Subcutaneous adipose tissue (tissue), 4 donors: Measurements from ENCODE around the gene MRPL9. TPM values are rescaled to one million over a fixed set of nuclear protein-coding genes. Genes with fewer than 3 reads are reported as not detected.

Experiments used
- total RNA-seq, 4 donors: library from RNA; depleted of rRNA; stranded (reverse); fragments of >200 nt; gene quantifications; one replicate each; pipeline ENCODE4 v1.1.0, GENCODE V29; 2016
- TF ChIP-seq, protein P1 (sequence below): fragments of 450-650 bp; IDR thresholded peaks from one replicate; pipeline ENCODE4 v1.5.1; 2016; ENCODE audit warnings: low read depth, mild to moderate bottlenecking, control low read depth, antibody characterized with exemption, moderate library complexity

MRPL9 gene
- total RNA-seq, 4 donors from 2014 or later = 52.7 to 75.7 (median 57.8) TPM

- TF ChIP-seq, protein P1, sequence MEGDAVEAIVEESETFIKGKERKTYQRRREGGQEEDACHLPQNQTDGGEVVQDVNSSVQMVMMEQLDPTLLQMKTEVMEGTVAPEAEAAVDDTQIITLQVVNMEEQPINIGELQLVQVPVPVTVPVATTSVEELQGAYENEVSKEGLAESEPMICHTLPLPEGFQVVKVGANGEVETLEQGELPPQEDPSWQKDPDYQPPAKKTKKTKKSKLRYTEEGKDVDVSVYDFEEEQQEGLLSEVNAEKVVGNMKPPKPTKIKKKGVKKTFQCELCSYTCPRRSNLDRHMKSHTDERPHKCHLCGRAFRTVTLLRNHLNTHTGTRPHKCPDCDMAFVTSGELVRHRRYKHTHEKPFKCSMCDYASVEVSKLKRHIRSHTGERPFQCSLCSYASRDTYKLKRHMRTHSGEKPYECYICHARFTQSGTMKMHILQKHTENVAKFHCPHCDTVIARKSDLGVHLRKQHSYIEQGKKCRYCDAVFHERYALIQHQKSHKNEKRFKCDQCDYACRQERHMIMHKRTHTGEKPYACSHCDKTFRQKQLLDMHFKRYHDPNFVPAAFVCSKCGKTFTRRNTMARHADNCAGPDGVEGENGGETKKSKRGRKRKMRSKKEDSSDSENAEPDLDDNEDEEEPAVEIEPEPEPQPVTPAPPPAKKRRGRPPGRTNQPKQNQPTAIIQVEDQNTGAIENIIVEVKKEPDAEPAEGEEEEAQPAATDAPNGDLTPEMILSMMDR = no peak
Measured at GRCh38 chr1:151733126-151733525, 30.2 kb downstream of the MRPL9 start.

DNA sequence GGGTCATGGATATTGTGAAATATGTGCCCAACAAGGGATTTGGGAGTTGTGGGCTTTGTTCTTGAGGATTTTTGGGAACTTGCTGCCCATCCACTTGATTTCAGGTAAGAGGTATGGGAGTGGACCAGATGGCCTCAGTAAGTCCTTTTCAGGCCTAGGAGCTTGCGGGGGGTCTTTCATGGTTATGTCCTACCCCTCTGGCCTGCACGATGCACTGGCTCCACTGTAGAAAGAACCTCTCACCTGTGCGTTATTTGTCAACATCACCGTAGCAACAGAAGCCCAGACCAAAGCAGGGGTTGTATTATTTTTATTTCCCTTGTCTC is 33.4 kb downstream of the MRPL9 start:
- TF ChIP-seq, protein P1 = no peak

- TF ChIP-seq, protein P1 = no peak
Measured at GRCh38 chr1:151729157-151729965, 33.9 kb downstream of the MRPL9 start.

- TF ChIP-seq, protein P1 = no peak
Measured at GRCh38 chr1:151728151-151729054, 34.9 kb downstream of the MRPL9 start.

DNA sequence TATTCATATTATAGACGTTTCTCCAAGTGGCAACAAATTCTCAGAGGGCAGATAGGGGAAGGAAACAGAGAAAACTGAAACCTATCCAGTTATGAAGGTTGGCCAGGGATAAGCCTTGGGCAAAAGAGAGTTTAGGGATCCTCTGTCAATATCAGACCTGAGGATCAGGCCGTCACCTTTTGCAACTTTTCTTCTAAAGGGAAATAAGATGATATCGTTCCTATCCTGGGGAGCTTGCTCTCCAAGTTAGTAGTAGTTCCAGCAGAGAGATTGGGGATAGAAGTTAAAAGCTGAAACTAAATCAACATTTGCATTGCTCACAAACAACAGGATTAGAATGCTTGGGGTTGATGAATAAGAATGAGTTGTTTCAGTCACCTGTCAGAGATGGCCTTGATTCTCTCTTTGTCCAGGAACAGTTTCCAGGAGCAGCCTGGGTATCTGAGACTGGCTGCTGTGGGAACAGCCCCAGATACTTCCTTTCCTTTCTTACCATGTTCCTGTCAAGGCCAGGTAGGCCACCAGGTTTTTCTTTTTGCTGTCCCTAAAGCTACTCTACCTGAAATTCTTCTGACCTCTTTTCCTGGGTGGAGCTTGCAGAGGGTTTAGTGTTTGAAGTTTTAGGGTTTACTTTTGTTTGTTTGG is 39.4 kb downstream of the MRPL9 start:
- TF ChIP-seq, protein P1 = no peak

GRCh38 chr1:151721788-151722510 is 41.3 kb downstream of the MRPL9 start:
- TF ChIP-seq, protein P1 = no peak
